Parathyroid adenoma (tissue), 2 donors: ENCODE results near the gene ABCC1.

ENCODE experiments used
- H2AFZ ChIP-seq: fragments of 300-600 bp; sonication (generic); one replicate; pipeline ENCODE4 v1.7.0; 2017; ENCODE audit warnings: antibody characterized with exemption, mild to moderate bottlenecking
- H3K27ac ChIP-seq: fragments of 300-600 bp; sonication (generic); one replicate; pipeline ENCODE4 v1.7.0; 2017
- H3K27me3 ChIP-seq: fragments of 300-600 bp; sonication (generic); one replicate; pipeline ENCODE4 v1.7.0; 2017; ENCODE audit warnings: low read length; ENCODE audit not compliant: control insufficient read depth, insufficient read depth
- H3K36me3 ChIP-seq: fragments of 300-600 bp; sonication (generic); one replicate; pipeline ENCODE4 v1.7.0; 2017; ENCODE audit warnings: low read length; ENCODE audit not compliant: control insufficient read depth, insufficient read depth
- H3K4me1 ChIP-seq: fragments of 300-600 bp; sonication (generic); one replicate; pipeline ENCODE4 v1.7.0; 2017; ENCODE audit warnings: control low read depth
- H3K4me2 ChIP-seq: fragments of 300-600 bp; sonication (generic); one replicate; pipeline ENCODE4 v1.7.0; 2017; ENCODE audit warnings: low read length
- H3K4me3 ChIP-seq: fragments of 300-600 bp; sonication (generic); one replicate; pipeline ENCODE4 v1.7.0; 2017; ENCODE audit warnings: low read depth, low read length
- H3K79me2 ChIP-seq: fragments of 300-600 bp; sonication (generic); one replicate; pipeline ENCODE4 v1.7.0; 2017; ENCODE audit warnings: control low read depth
- H3K9ac ChIP-seq: fragments of 300-600 bp; sonication (generic); one replicate; pipeline ENCODE4 v1.7.0; 2017; ENCODE audit warnings: mild to moderate bottlenecking
- H3K9me3 ChIP-seq: fragments of 300-600 bp; sonication (generic); one replicate; pipeline ENCODE4 v1.7.0; 2017; ENCODE audit warnings: low read length; ENCODE audit not compliant: control insufficient read depth
- CTCF ChIP-seq: fragments of 300-600 bp; sonication (generic); IDR thresholded peaks from one replicate; pipeline ENCODE4 v1.7.0; 2017; ENCODE audit warnings: antibody characterized with exemption, mild to moderate bottlenecking
- donor health status: primary hyperparathyroidism.

The ABCC1 gene

GRCh38 chr16:16112450-16113053 is 163.1 kb downstream of the ABCC1 start:
- Histone ChIP-seq H3K27me3 (no peaks in the 10 kb centered on the region), H3K27ac (no peak overlapping the region), H3K36me3 (no peaks in the 10 kb centered on the region), H2AFZ (no peak overlapping the region), H3K9me3 (no peaks in the 10 kb centered on the region), H3K4me2 (no peak overlapping the region), H3K79me2 (no peaks in the 10 kb centered on the region), H3K4me3 (no peak overlapping the region), H3K4me1 (no peaks in the 10 kb centered on the region), H3K9ac (no peak overlapping the region)
- TF ChIP-seq CTCF, result no peak

DNA sequence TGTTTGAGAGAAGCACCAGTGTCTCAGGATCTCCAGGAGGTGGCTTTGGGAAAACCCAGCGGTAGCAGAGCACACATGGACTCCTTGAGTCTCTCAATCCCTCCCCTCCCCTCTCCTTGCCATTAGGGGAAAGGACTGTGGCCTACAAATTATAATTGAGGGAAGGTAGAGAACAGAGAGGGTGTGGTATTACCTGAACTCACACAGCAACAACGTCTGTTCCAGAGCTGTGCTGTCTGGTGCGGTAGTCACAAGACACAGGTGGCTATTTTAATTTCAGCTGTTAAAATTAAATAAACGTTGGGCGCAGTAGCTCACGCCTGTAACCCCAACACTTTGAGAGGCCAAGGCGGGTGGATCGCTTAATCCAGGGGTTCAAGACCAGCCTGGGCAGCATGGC is 163.7 kb downstream of the ABCC1 start:
- H3K9ac ChIP-seq, result no peak overlapping the region
- no peaks in the 10 kb centered on the region for H3K36me3 ChIP-seq
- no peaks in the 10 kb centered on the region for H3K9me3 ChIP-seq
- H3K4me2 ChIP-seq, result no peak overlapping the region
- no peak overlapping the region for H3K4me3 ChIP-seq
- H2AFZ ChIP-seq, result no peak overlapping the region
- H3K4me1 ChIP-seq, result no peaks in the 10 kb centered on the region
- no peaks in the 10 kb centered on the region for H3K27me3 ChIP-seq
- no peaks in the 10 kb centered on the region for H3K79me2 ChIP-seq
- no peak for TF ChIP-seq CTCF
- no peak overlapping the region for H3K27ac ChIP-seq

DNA sequence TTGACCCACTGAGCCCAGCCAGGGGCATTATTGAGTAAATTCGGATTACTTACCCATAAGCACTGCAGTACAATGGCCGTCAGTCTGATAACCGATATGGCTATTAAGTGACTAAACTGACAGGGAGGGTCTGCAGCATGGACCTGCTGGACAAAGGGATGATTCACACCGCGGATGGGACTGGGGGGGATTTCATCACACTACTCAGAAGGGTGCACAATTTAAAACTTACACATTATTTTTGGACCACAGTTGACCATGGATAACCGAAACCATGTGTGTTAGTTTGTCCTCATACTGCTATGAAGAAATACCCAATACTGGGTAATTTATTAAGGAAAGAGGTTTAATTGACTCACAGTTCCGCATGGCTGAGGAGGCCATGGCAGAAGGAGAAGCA is 167.4 kb downstream of the ABCC1 start:
- Histone ChIP-seq H3K4me2 (no peak overlapping the region), H3K36me3 (no peaks in the 10 kb centered on the region), H3K79me2 (no peaks in the 10 kb centered on the region), H3K27me3 (no peaks in the 10 kb centered on the region), H3K9me3 (no peaks in the 10 kb centered on the region), H2AFZ (no peak overlapping the region), H3K9ac (no peak overlapping the region), H3K4me1 (no peaks in the 10 kb centered on the region), H3K4me3 (no peak overlapping the region), H3K27ac (no peak overlapping the region)
- no peak for TF ChIP-seq CTCF

- Histone ChIP-seq H3K27ac (no peak overlapping the region), H2AFZ (no peak overlapping the region), H3K36me3 (no peaks in the 10 kb centered on the region), H3K9ac (no peak overlapping the region), H3K4me1 (no peaks in the 10 kb centered on the region), H3K4me3 (no peak overlapping the region), H3K4me2 (no peak overlapping the region), H3K9me3 (no peaks in the 10 kb centered on the region), H3K79me2 (no peaks in the 10 kb centered on the region), H3K27me3 (no peaks in the 10 kb centered on the region)
- TF ChIP-seq CTCF, result no peak
Observed at GRCh38 chr16:16118337-16118736, 168.9 kb downstream of the ABCC1 start.

DNA sequence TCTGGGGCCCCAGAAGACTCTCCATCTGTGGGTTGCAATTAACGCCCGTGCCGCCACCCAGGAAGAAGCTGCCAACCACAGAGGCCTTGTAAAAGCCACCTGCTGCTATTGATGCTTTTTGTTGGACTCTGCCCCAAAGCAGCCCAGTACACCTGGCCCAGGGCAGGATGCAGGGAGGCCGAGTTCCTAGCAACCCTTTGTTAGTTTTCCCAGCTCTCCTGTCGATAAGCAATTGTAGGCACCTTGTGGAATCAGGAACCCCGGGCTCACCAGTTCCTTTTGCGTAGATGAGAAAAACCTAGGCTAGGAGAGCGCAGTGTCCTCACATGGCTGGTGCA is 170.6 kb downstream of the ABCC1 start:
- H3K9me3 ChIP-seq, result no peaks in the 10 kb centered on the region
- no peak overlapping the region for H3K9ac ChIP-seq
- no peak overlapping the region for H2AFZ ChIP-seq
- no peak overlapping the region for H3K4me2 ChIP-seq
- TF ChIP-seq CTCF, result no peak
- no peaks in the 10 kb centered on the region for H3K4me1 ChIP-seq
- H3K4me3 ChIP-seq, result no peak overlapping the region
- no peak overlapping the region for H3K27ac ChIP-seq
- no peaks in the 10 kb centered on the region for H3K36me3 ChIP-seq
- no peaks in the 10 kb centered on the region for H3K79me2 ChIP-seq
- no peaks in the 10 kb centered on the region for H3K27me3 ChIP-seq
